Neuronal stem cell (in vitro differentiated cells): ENCODE measurements around the gene PPP1R7.

Source experiments
- DNase-seq: peaks from one replicate; pipeline ENCODE4 v3.0.0-alpha.2; 2013; ENCODE audit warnings: low spot score
- H2AFZ ChIP-seq: one replicate; pipeline ENCODE4 v1.6.1; 2013; ENCODE audit warnings: mild to moderate bottlenecking, low read length, inconsistent platforms
- H2AK5ac ChIP-seq: 2 replicates; pipeline ENCODE4 v1.6.1; 2013; ENCODE audit warnings: low read depth, mild to moderate bottlenecking, inconsistent platforms, low read length, moderate library complexity, mixed read lengths
- H2BK120ac ChIP-seq: 2 replicates; pipeline ENCODE4 v1.6.1; 2013; ENCODE audit warnings: low read depth, mild to moderate bottlenecking, inconsistent platforms, low read length, moderate library complexity, mixed read lengths
- H2BK12ac ChIP-seq: one replicate; pipeline ENCODE4 v1.6.1; 2013; ENCODE audit warnings: low read length, inconsistent platforms
- H2BK15ac ChIP-seq: 2 replicates; pipeline ENCODE4 v1.6.1; 2013; ENCODE audit warnings: mild to moderate bottlenecking, low read length, inconsistent platforms, mixed read lengths
- H2BK5ac ChIP-seq: one replicate; pipeline ENCODE4 v1.6.1; 2013; ENCODE audit warnings: inconsistent platforms, mild to moderate bottlenecking, low read length, moderate library complexity
- H3K14ac ChIP-seq: one replicate; pipeline ENCODE4 v1.6.1; 2013; ENCODE audit warnings: low read length, inconsistent platforms
- H3K18ac ChIP-seq: 2 replicates; pipeline ENCODE4 v1.6.1; 2013; ENCODE audit warnings: low read length, inconsistent platforms
- H3K23ac ChIP-seq: 2 replicates; pipeline ENCODE4 v1.6.1; 2013; ENCODE audit warnings: low read depth, mild to moderate bottlenecking, mixed read lengths, low read length, inconsistent platforms; ENCODE audit not compliant: poor library complexity
- H3K27ac ChIP-seq: replicated peaks from 3 replicates; pipeline ENCODE4 v1.5.1; 2013; ENCODE audit warnings: low read length, inconsistent platforms
- H3K27me3 ChIP-seq, 3 experiments: 2 replicates each; pipeline ENCODE4 v1.6.1; 2013; ENCODE audit warnings: low read length in 3 of 3, mild to moderate bottlenecking in 2 of 3, inconsistent platforms in 1 of 3, low read depth in 1 of 3, mixed read lengths in 1 of 3, moderate library complexity in 1 of 3; ENCODE audit not compliant: control insufficient read depth in 3 of 3, insufficient read depth in 3 of 3
- H3K36me3 ChIP-seq, 2 donors: replicated peaks in 1 of 2; 2 replicates each; pipeline ENCODE4 v1.6.1; 2013; ENCODE audit warnings: low read length in 2 of 2; ENCODE audit not compliant: control insufficient read depth in 2 of 2, insufficient read depth in 2 of 2
- H3K4ac ChIP-seq: 2 replicates; pipeline ENCODE4 v1.6.1; 2013; ENCODE audit warnings: inconsistent platforms, mild to moderate bottlenecking, low read length, moderate library complexity
- H3K4me1 ChIP-seq, 2 donors: 1 replicate in 1 of 2; 2 replicates in 1 of 2; pipeline ENCODE4 v1.6.1; 2013; ENCODE audit warnings: low read length in 2 of 2, low read depth in 1 of 2; ENCODE audit not compliant: control insufficient read depth in 2 of 2, insufficient read depth in 1 of 2
- H3K4me2 ChIP-seq: one replicate; pipeline ENCODE4 v1.6.1; 2013; ENCODE audit warnings: mild to moderate bottlenecking, low read length, inconsistent platforms; ENCODE audit not compliant: insufficient read depth, poor library complexity, severe bottlenecking
- H3K4me3 ChIP-seq, 2 donors: 2 replicates each; pipeline ENCODE4 v1.5.1; 2013; ENCODE audit warnings: low read length in 2 of 2, mild to moderate bottlenecking in 2 of 2, inconsistent platforms in 1 of 2, moderate library complexity in 1 of 2
- H3K79me1 ChIP-seq: one replicate; pipeline ENCODE4 v1.6.1; 2013; ENCODE audit warnings: low read depth, mild to moderate bottlenecking, inconsistent platforms, low read length, moderate library complexity
- H3K9ac ChIP-seq: one replicate; pipeline ENCODE4 v1.6.1; 2013; ENCODE audit warnings: mild to moderate bottlenecking, low read depth, low read length, inconsistent platforms; ENCODE audit not compliant: poor library complexity
- H3K9me3 ChIP-seq, 2 donors: replicated peaks in 1 of 2; 2 replicates each; pipeline versions ENCODE3 to v1.6.1; 2013; ENCODE audit warnings: low read length in 2 of 2, mild to moderate bottlenecking in 2 of 2, inconsistent platforms in 1 of 2, low read depth in 1 of 2, mixed read lengths in 1 of 2, moderate library complexity in 1 of 2; ENCODE audit not compliant: control insufficient read depth in 2 of 2, insufficient read depth in 1 of 2
- H4K8ac ChIP-seq: one replicate; pipeline ENCODE4 v1.6.1; 2013; ENCODE audit warnings: low read depth, mild to moderate bottlenecking, inconsistent platforms, low read length, moderate library complexity
- H4K91ac ChIP-seq: one replicate; pipeline ENCODE4 v1.6.1; 2013; ENCODE audit warnings: low read length, low read depth, mild to moderate bottlenecking, inconsistent platforms; ENCODE audit not compliant: poor library complexity
- WGBS, 2 donors: extraction: QIAGEN DNeasy Blood & Tissue Kit; methylation state at CpG; one replicate each; pipeline ENCODE4 v1.1.7; 2013; ENCODE audit warnings: missing lambda C conversion rate in 2 of 2, mixed read lengths in 1 of 2; ENCODE audit not compliant: insufficient read length in 2 of 2, insufficient replicate concordance in 1 of 2; ENCODE audit errors: extremely low coverage in 2 of 2; 5-methylcytosine and 5-hydroxymethylcytosine counted together

The PPP1R7 gene

DNA sequence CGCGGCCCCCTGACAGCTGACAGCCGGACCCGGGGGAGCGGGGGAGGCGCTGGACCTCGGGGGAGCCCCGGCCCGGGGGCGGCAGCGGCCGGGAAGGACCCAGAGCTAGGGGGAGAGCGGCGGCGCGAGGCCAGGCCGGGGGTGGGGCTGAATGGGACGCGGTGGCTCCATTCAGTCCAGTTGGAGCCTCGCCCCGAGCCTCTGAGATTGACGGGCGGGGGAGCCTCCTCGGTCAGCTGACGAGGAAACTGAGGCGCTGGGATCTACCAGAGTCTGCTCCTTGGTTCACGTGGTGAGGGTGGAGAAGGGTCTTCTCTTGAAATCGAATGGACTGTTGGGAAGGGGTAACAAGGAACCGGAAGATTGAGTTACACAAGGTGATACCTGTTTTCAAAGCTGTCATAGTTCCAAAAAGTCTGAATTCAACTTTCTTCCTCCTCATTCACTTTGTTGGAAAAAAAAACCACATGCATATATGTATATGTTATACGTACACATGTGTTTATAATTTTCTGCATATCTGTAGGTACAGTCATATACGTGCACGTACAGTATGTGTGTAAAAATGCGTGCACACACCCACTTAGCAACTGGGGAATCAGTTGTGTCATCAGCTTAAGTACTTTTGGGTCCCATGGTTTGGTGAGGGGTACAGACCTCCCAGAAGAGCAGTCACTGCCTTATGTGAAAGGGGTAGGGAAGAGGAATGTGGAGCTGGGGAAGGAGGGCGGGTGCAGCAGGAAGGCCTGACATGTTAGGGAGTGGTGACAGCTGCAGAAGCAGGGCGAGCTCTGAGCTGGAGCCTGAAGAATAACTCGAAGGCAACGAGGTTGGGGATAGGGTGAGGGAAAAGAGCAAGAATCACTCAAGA, 628 bp downstream of the PPP1R7 start:
- H2AFZ ChIP-seq = peak overlapping the region; percentile 99

DNA sequence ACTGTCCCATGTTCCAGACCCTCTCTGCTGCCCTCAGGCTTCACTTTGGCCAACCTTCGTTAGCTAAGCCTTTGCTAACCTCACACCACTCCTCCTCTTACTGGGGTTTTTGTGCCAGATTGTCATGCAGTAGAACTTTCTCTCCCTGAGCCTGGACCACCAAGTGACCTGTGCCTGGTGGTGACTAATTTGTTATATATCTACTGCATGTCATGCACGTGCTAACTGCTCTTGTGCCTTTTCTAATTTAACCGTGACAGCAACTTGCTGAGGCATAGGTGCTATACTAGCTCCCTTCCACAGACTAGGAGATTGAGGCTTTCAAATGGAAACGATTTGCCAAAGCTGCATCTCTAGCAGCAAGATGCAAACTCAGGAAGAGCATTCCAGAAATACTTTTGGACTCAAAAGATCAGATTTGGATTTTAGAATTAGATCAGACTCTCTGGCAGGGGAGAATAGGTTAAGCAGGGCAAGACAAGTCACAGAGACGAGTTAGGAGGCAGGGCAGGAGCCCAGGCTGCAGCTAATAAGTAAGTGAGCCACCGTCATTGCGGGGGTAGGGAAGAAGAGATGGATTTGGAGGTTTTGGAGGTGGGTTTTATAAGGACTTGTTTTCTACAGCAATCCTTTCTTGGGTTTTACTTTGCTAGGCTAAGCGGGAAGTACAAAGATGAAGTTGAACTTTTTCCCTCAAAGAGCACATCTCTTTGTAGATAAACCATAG, 1.8 kb downstream of the PPP1R7 start:
- Histone ChIP-seq H3K14ac (no peak overlapping the region), H3K4me2 (no peak overlapping the region), H2BK120ac (no peak overlapping the region), H3K4me3 (peak overlapping the region in 1 of 2 donors; percentile 25), H3K4ac (no peak overlapping the region), H3K36me3 (peaks cover 5 to 35% of the 10 kb centered on the region in 2 donors), H3K4me1 (peaks cover 12 to 16% of the 10 kb centered on the region in 2 donors), H3K79me1 (peaks cover 3% of the 10 kb centered on the region), H3K27ac (no peak overlapping the region), H2BK5ac (no peak overlapping the region), H3K9me3 (no peaks in the 10 kb centered on the region), H2BK12ac (no peak overlapping the region), H2AK5ac (no peak overlapping the region), H3K18ac (no peak overlapping the region), H2BK15ac (no peak overlapping the region), H3K9ac (no peak overlapping the region), H2AFZ (no peak overlapping the region), H4K91ac (no peak overlapping the region), H3K27me3 (peaks cover 0 to 6% (median 0%) of the 10 kb centered on the region in 3 experiments), H3K23ac (no peak overlapping the region), H4K8ac (no peak overlapping the region)
- WGBS, 2 donors = no CpG with 5 or more reads among the region's 8 CpGs
- no peak for DNase-seq

More for the DNA sequence above, 628 bp downstream of the PPP1R7 start:
- H2BK15ac ChIP-seq = no peak overlapping the region
- peak overlapping the region; percentile 53 for H2BK5ac ChIP-seq
- H2BK120ac ChIP-seq = no peak overlapping the region
- H2AK5ac ChIP-seq = peak overlapping the region; percentile 56
- peak overlapping the region; percentile 86 to 92 for H3K4me3 ChIP-seq
- peaks cover 3% of the 10 kb centered on the region for H3K79me1 ChIP-seq
- H2BK12ac ChIP-seq = no peak overlapping the region
- H3K18ac ChIP-seq = peak overlapping the region; percentile 57
- H3K4me1 ChIP-seq = peaks cover 12 to 16% of the 10 kb centered on the region in 2 donors
- peak overlapping the region; percentile 96 for H3K4me2 ChIP-seq
- no peaks in the 10 kb centered on the region for H3K9me3 ChIP-seq
- no peak for DNase-seq
- peak overlapping the region; percentile 88 for H3K9ac ChIP-seq
- peak overlapping the region; percentile 89 for H3K23ac ChIP-seq
- H3K14ac ChIP-seq = no peak overlapping the region
- peak overlapping the region; percentile 86 for H4K8ac ChIP-seq
- WGBS, 2 donors = no CpG with 5 or more reads among the region's 37 CpGs
- no peak overlapping the region for H4K91ac ChIP-seq
- H3K27me3 ChIP-seq = peaks cover 0 to 6% (median 0%) of the 10 kb centered on the region in 3 experiments
- H3K27ac ChIP-seq = peak overlapping the region; percentile 43
- no peak overlapping the region for H3K4ac ChIP-seq
- H3K36me3 ChIP-seq = peaks cover 2 to 29% of the 10 kb centered on the region in 2 donors

GRCh38 chr2:241153616-241154015, 3.3 kb downstream of the PPP1R7 start:
- no peak overlapping the region for H3K4me2 ChIP-seq
- no peak overlapping the region for H3K14ac ChIP-seq
- DNase-seq = no peak
- H3K36me3 ChIP-seq = peaks cover 12 to 50% of the 10 kb centered on the region in 2 donors
- H2AK5ac ChIP-seq = no peak overlapping the region
- no peak overlapping the region for H3K27ac ChIP-seq
- H2BK15ac ChIP-seq = no peak overlapping the region
- no peak overlapping the region for H2AFZ ChIP-seq
- no peak overlapping the region for H2BK120ac ChIP-seq
- no peak overlapping the region for H2BK12ac ChIP-seq
- peaks cover 7 to 8% of the 10 kb centered on the region in 2 donors for H3K4me1 ChIP-seq
- no peak overlapping the region for H3K4me3 ChIP-seq
- H4K8ac ChIP-seq = no peak overlapping the region
- H2BK5ac ChIP-seq = no peak overlapping the region
- H3K18ac ChIP-seq = no peak overlapping the region
- H3K9ac ChIP-seq = no peak overlapping the region
- peaks cover 3% of the 10 kb centered on the region for H3K79me1 ChIP-seq
- WGBS, 2 donors = no CpG with 5 or more reads among the region's 7 CpGs
- H3K23ac ChIP-seq = no peak overlapping the region
- no peak overlapping the region for H3K4ac ChIP-seq
- peaks cover 0 to under 1% (median 0%) of the 10 kb centered on the region in 3 experiments for H3K27me3 ChIP-seq
- no peak overlapping the region for H4K91ac ChIP-seq
- no peaks in the 10 kb centered on the region for H3K9me3 ChIP-seq

DNA sequence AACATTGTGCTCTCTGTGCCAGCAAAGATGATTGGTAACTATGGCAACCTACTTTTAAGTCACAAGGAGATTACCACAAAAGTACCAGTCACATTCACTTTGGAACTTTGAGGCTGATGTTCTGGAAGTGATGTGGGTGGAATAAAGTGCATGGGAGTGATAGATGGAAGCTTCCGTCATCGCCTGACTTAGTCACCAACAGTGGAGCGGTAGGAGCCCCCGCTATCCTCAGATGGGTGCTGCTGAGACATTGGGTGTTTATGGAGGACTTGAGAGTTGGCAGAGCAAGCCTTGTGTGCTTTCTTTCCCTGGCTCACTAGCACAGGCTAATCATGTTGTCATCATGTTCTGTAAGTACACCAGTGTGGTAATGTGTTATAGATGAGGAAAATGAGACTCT, 4.6 kb downstream of the PPP1R7 start:
- no CpG with 5 or more reads among the region's 4 CpGs for WGBS, 2 donors
- peaks cover 3% of the 10 kb centered on the region for H3K79me1 ChIP-seq

More for the DNA sequence above, 4.6 kb downstream of the PPP1R7 start:
- H2AK5ac ChIP-seq = no peak overlapping the region
- peaks cover 18 to 63% of the 10 kb centered on the region in 2 donors for H3K36me3 ChIP-seq
- H3K18ac ChIP-seq = no peak overlapping the region
- no peak for DNase-seq
- H2AFZ ChIP-seq = no peak overlapping the region
- H3K4me1 ChIP-seq = peaks cover 6 to 7% of the 10 kb centered on the region in 2 donors
- H4K91ac ChIP-seq = no peak overlapping the region
- H4K8ac ChIP-seq = no peak overlapping the region
- H3K4me3 ChIP-seq = no peak overlapping the region
- no peak overlapping the region for H2BK15ac ChIP-seq
- no peak overlapping the region for H3K14ac ChIP-seq
- H2BK120ac ChIP-seq = no peak overlapping the region
- H3K4ac ChIP-seq = no peak overlapping the region
- no peak overlapping the region for H3K27ac ChIP-seq
- no peak overlapping the region for H3K23ac ChIP-seq
- no peak overlapping the region for H3K9ac ChIP-seq
- H2BK12ac ChIP-seq = no peak overlapping the region
- H3K9me3 ChIP-seq = no peaks in the 10 kb centered on the region
- no peak overlapping the region for H2BK5ac ChIP-seq
- H3K27me3 ChIP-seq = no peaks in the 10 kb centered on the region
- H3K4me2 ChIP-seq = no peak overlapping the region
